NOMO-1 (cell line): ENCODE results near the gene PRKAG2.

Source experiments
- DNase-seq, 2 experiments: peaks; one replicate each; lab custom pipeline; 2025; ENCODE audit not compliant: unreplicated experiment in 2 of 2; lab: John Stamatoyannopoulos, UW

The PRKAG2 gene

GRCh38 chr7:151900986-151901621 is 24.2 kb upstream of the PRKAG2 start:
- no peak for DNase-seq

- DNase-seq = no peak
Measured at GRCh38 chr7:151900591-151900985, 23.7 kb upstream of the PRKAG2 start.

DNA sequence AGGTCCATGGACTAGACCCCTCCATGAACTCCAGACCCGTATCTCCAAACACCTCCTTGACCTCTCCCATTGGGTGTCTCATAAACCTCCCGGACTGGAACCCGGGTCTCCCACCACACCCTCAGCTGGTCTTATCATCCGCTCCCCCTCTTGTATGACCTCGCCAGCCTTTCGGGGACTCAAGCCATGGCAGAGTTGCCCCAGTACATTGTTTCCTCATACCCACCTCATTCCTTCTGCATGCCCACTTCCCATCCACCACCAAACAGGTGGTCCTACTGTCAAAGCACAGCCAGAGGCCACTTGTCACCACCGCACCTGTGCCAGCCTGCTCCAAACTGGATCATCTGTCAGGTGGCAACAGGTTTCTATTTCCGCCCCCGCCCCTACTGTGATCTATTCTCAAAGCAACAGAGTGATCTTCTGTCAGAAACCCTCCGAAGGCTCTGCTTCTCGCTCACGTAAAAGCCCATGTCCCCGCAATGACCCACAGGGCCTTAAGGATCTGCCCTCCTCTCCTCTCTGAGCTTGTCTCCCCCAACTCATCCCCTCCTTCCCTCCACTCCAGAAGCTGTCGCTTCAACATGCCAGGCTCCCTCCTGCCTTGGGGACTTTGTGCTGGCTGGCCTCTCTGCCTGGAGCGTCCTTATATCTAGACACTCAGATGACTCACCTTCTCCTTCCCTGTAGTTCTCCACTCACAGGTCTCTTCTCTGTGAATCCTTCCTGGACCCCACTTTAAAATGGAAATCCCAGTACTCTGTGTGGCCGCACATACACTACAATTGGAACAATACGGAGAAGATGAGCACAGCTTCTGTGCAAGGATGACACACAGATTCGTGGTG is 22.8 kb upstream of the PRKAG2 start:
- no peak for DNase-seq

DNA sequence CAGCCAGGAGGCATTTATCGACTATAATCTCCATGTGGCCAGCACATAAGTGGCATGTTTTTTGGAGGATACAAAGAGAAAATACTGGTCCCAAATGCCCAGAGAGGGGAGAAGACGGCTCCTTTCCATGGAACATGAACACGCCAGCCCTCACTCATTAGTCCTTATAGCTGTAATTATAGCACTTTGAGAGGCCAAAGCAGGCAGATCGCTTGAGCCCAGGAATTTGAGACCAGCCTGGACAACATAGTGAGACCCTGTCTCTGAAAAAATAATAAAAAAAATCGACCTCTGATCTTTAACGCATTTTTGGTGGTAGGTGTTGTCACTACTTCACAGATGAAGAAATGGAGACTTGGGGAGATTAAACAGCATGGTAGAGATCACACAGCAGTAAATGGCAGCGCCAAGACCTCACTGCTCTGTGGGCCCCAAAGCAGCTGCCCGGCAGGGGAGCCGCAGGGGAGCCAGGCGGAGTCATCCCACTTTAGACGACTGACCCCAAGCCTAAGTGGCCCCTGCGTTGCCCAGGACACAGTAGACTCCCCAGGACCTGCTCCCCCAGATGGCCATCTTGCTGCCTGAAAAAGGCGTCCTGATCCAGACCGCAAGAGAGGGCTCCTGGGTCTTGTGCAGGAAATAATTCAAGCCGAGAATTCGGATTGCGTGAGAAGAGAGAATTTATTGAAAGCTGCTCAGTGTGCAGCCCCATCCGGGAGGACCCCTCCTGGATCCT is 21.2 kb upstream of the PRKAG2 start:
- no peak for DNase-seq

DNA sequence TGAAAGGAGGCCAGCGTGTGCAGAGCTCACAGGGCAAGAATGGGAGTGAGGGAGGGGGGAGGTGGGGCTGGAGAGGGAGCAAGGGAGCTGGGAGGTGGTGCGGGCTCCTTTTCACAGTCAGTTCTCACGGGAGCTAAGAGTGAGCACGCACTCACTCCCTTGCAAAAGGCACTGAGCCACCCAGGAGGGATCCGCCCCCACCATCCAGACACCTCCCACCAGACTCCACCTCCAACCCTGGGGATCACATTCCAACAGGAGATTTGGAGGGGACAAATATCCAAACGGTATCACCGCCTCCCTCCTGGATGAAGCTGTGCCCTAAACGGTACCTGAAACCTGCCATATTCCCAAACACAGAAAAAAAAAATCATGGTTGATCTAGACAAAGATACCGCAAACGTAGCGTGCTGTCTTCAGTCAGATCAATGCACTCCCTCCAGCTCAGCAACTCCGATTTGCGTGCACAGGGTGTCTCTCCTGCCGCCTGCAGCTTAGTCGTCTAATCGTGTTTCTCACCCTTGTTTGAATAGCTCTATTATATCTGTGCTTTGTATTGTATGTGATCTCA is 20.3 kb upstream of the PRKAG2 start:
- DNase-seq = no peak

- DNase-seq = no peak
Measured at GRCh38 chr7:151896486-151896885, 19.6 kb upstream of the PRKAG2 start.

- no peak for DNase-seq
Measured at GRCh38 chr7:151896086-151896485, 19.2 kb upstream of the PRKAG2 start.

GRCh38 chr7:151895631-151896031 is 18.7 kb upstream of the PRKAG2 start:
- DNase-seq = no peak

DNA sequence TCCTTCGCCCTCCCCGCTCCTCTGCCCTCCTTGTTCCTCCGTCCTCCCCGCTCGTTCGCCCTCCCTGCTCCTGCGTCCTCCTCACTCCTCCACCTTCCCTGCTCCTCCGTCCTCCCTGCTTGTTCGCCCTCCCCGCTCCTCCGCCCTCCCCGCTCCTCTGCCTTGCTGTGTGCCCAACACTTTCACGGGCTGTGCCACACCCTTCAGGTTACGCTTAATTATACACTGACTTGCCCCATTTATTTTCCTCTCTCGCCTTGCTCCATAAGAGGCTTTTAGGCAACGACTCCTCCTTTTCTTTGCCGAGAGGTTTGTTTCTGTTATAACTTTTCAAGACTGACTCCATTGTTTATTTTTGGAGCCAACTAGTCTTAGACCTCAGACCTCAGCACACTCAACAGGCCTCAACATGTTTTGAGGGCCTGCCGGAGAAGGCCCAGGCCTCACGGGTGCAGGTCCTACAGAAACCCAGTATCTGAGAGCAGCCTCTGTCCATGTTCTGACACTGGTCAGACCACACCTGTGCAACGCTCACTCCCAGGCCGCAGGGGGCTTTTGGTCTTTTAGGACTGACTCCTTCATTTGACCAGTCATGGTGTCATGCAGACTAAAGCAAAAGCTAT is 18.2 kb upstream of the PRKAG2 start:
- DNase-seq = no peak

DNA sequence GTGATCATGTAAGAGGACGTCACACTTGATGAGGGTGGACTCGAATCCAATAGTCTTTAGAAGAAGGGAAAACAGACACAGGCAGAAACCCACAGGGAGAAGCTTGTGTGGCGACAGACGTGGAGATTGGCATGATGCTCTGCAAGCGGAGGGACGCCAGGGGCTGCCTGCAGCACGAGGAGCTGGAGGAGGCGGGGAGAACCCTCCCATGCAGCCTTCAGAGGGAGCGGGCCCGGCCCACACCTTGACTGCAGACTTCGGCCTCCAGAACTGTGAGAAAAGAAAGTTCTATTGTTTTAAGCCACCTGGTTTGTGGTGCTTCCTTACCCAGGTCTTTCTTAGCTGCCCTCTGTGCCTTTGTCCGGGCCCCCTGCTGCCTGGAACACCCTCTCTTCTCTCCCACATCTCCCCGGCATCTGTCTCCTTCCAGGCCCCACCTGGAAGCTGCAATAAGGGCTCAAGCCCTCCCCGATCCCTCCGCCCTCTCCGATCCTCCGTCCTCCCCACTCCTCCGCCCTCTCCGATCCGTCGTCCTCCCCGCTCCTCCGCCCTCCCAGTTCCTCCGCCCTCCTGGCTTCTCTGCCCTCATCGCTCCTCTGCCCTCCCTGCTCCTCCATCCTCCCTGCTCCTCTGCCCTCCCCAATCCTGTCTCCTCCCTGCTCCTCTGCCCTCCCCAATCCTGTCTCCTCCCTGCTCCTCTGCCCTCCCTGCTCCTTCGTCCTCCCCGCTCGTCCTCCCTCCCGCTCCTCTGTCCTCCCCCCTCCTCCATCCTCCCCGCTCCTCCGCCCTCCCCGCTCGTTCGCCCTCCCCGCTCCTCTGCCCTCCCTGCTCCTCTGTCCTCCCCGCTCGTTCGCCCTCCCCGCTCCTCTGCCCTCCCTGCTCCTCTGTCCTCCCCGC is 17.4 kb upstream of the PRKAG2 start:
- DNase-seq = no peak

- no peak for DNase-seq
Measured at GRCh38 chr7:151893405-151893923, 16.5 kb upstream of the PRKAG2 start.

GRCh38 chr7:151891753-151892152 is 14.8 kb upstream of the PRKAG2 start:
- no peak for DNase-seq

GRCh38 chr7:151891182-151891581 is 14.3 kb upstream of the PRKAG2 start:
- no peak for DNase-seq

GRCh38 chr7:151890355-151891004 is 13.6 kb upstream of the PRKAG2 start:
- DNase-seq = peak; percentile 4 to 16

GRCh38 chr7:151889406-151890354 is 12.8 kb upstream of the PRKAG2 start:
- DNase-seq = no peak

GRCh38 chr7:151888079-151889067 is 11.5 kb upstream of the PRKAG2 start:
- no peak for DNase-seq

- no peak for DNase-seq
Measured at GRCh38 chr7:151886783-151887182, 9.9 kb upstream of the PRKAG2 start.
